Measurements from ENCODE around the gene PPP1R12C.

PPP1R12C gene

DNA sequence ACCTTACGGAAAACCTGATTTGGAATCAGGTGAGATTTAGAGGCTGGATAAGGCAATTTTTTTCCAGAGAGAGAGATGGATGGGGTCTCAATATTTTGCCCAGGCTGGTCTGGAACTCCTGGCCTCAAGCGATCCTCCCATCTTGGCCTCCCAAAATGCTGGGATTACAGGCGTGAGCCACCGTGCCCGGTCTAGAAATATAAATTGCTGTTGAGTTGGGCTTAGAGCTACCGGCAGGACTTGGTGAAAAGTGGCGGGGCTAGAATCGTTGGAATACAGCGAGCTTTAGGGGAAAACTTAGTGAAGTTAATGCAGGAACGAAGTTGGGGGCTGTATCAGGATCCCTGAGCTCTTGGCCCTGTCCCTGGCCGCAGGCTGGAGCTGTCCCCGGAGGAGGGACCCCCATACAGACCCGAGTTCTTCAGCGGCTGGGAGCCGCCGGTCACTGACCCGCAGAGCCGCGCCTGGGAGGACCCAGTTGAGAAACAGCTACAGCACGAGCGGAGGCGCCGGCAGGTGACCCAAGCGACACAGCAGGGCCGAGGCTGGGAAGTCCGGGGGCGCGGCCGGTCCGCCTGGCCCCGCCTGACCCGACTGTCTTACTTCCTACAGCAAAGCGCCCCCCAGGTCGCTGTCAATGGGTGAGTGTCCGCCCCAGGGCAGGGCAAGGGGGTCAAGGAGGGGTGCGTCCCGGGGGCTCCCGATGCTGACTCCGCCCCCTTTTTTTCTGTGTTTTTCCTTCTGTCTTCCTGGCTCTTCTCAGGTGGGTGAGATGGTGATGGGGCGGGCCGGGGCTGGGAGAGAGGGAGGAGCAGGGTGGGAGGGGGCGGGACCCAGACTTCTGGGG is 34.2 kb downstream of the PPP1R12C start:
- ATAC-seq (ENCODE audit: low read depth), result no peak
- Mint-ChIP-seq H3K9me3 (peaks cover 5% of the 10 kb centered on the region), H3K4me3 (no peak overlapping the region), H3K27me3 (peaks cover 42% of the 10 kb centered on the region), H3K4me1 (peaks cover 28% of the 10 kb centered on the region), H3K36me3 (peaks cover 4% of the 10 kb centered on the region), H3K27ac (no peak overlapping the region)
- no peak for DNase-seq (ENCODE audit: low spot score in 2 of 2)

DNA sequence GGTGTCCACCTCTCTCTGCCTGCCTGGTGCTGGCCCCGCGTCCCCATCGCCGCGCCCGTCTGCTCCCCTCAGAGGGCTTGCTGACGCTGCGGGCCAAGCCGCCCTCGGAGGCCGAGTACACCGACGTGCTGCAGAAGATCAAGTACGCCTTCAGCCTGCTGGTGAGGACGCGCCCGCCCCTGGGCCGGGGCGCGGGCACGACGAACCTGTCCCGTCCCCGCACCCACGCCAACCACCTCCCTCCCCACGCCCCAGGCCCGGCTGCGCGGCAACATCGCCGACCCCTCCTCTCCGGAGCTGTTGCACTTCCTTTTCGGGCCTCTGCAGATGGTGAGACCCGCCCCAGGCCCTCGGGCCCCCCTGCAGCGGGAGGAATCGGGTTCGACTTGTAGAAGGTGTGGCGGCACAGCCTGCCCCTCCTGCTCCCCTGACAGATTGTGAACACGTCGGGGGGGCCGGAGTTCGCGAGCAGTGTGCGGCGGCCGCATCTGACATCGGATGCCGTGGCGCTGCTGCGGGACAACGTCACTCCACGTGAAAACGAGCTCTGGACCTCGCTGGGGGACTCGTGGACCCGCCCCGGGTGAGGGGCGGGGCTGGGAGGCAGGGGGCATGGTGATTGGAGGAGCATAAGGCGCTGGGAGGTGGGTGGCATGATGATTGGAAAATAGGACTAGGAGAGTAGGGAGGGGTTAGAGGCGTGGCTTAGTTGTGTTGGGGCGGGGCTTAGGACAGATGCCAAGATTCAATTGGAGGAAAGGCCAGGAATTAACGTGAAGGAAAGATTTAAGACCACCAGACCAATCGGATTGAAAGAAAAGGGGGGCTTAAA is 35.2 kb downstream of the PPP1R12C start:
- peaks cover 40% of the 10 kb centered on the region for H3K27me3 Mint-ChIP-seq
- peaks cover 3% of the 10 kb centered on the region for H3K36me3 Mint-ChIP-seq
- no peak for ATAC-seq (ENCODE audit: low read depth)
- peak overlapping the region; percentile 80 for H3K4me3 Mint-ChIP-seq
- H3K27ac Mint-ChIP-seq, result no peak overlapping the region
- no peak for DNase-seq (ENCODE audit: low spot score in 2 of 2)
- H3K9me3 Mint-ChIP-seq, result peaks cover 5% of the 10 kb centered on the region
- H3K4me1 Mint-ChIP-seq, result peaks cover 21% of the 10 kb centered on the region

DNA sequence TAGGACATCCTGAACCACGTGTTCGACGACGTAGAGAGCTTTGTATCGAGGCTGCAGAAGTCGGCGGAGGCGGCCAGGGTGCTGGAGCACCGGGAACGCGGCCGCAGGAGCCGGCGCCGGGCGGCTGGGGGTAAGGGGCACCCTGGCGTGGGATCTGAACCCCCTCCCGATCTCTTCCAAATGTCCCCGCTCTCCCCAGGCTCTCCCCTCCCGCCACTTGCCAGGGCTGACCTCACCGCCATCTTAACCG is 35.7 kb downstream of the PPP1R12C start:
- peaks cover 20% of the 10 kb centered on the region for H3K4me1 Mint-ChIP-seq
- no peak for ATAC-seq (ENCODE audit: low read depth)
- DNase-seq (ENCODE audit: low spot score in 2 of 2), result no peak
- H3K9me3 Mint-ChIP-seq, result peaks cover 5% of the 10 kb centered on the region
- H3K36me3 Mint-ChIP-seq, result peaks cover 3% of the 10 kb centered on the region
- no peak overlapping the region for H3K27ac Mint-ChIP-seq
- peak overlapping the region; percentile 80 for H3K4me3 Mint-ChIP-seq
- H3K27me3 Mint-ChIP-seq, result peaks cover 45% of the 10 kb centered on the region

- Mint-ChIP-seq H3K36me3 (peaks cover 3% of the 10 kb centered on the region), H3K27ac (no peak overlapping the region), H3K9me3 (peaks cover 5% of the 10 kb centered on the region), H3K27me3 (peaks cover 49% of the 10 kb centered on the region), H3K4me1 (peaks cover 20% of the 10 kb centered on the region), H3K4me3 (peak overlapping the region; percentile 80)
- peak; percentile 78 for ATAC-seq (ENCODE audit: low read depth)
- DNase-seq (ENCODE audit: low spot score in 2 of 2), result peak; percentile 74 to 80
Observed at GRCh38 chr19:55080968-55081769, 36.3 kb downstream of the PPP1R12C start.

DNA sequence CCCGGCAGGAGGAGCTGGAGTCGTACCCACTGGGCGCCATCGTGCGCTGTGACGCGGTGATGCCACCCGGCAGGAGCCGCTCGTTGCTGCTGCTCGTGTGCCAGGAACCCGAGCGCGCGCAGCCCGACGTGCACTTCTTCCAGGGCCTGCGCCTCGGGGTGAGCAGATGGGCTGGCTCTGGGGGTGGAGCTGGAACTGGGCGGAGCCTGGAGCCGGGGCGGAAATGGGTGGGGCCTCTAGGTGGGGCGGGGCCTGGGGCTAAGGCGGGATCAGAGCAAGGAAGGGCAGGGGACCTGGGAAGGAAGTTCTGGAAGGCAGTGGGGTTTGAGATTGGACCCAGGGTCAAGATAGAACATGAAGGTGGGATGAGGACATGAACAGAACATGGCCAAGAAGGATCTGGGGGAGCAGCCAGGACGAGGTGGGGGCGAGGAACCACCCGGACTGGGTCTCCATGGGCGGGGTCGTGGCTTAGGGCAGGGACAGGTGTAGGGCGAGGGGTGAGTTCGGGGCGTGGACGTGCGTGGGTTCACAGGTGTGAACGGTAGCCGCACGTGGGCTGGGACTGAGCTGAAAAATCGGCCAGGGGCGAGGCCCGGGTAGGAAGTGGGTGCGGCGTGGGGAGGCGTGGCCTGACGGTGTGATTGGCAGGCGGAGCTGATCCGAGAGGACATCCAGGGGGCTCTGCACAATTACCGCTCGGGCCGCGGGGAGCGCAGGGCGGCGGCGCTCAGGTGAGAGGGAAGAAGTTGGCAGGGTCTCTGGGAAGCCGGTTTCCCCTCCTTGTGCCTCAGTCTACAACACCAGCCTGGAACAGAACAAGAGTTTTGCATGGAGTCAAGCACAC is 37.1 kb downstream of the PPP1R12C start:
- Mint-ChIP-seq H3K9me3 (peaks cover 5% of the 10 kb centered on the region), H3K36me3 (peaks cover 3% of the 10 kb centered on the region), H3K27me3 (peaks cover 53% of the 10 kb centered on the region), H3K4me3 (peak overlapping the region; percentile 80), H3K27ac (no peak overlapping the region), H3K4me1 (peaks cover 22% of the 10 kb centered on the region)
- ATAC-seq (ENCODE audit: low read depth) (peak; percentile 48), DNase-seq (ENCODE audit: low spot score in 2 of 2) (peak in 1 of 2 donors; percentile 52)

DNA sequence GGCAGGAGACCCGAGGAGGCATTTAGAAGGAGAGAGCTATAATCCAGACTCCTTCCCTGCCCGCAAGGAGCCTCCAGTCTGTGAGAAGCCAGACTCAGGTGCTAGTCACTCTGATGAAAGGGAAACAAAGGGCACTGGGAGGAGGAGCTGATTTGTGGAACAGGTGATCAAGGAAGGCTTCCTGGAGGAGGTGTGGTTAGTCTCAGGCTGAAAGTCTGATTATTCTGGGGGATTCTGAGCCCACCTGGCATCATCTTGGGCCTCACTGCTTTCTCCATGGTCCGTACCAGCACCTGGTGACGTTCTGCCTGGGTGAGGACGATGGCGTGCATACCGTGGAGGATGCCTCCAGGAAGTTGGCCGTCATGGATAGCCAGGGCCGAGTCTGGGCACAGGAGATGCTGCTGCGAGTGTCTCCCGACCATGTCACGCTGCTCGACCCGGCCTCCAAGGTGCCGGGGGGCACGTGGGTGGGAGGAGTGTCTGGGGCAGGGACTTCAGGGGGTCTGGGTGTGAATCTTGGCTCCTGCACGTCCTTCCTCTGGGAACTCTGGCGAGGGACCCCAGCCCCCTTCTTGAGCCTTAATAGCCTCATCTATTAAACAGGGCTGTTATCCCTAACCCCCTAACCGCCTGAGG is 37.9 kb downstream of the PPP1R12C start:
- Mint-ChIP-seq H3K27me3 (peaks cover 55% of the 10 kb centered on the region), H3K9me3 (peaks cover 5% of the 10 kb centered on the region), H3K4me1 (peaks cover 22% of the 10 kb centered on the region), H3K27ac (no peak overlapping the region), H3K4me3 (peak overlapping the region; percentile 80), H3K36me3 (peaks cover 3% of the 10 kb centered on the region)
- DNase-seq (ENCODE audit: low spot score in 2 of 2) (no peak), ATAC-seq (ENCODE audit: low read depth) (no peak)

GRCh38 chr19:55078996-55079395 is 38.4 kb downstream of the PPP1R12C start:
- H3K4me3 Mint-ChIP-seq, result peak overlapping the region; percentile 21
- H3K27me3 Mint-ChIP-seq, result peaks cover 55% of the 10 kb centered on the region
- peaks cover 3% of the 10 kb centered on the region for H3K36me3 Mint-ChIP-seq
- H3K27ac Mint-ChIP-seq, result no peak overlapping the region
- H3K4me1 Mint-ChIP-seq, result peaks cover 22% of the 10 kb centered on the region
- peaks cover 5% of the 10 kb centered on the region for H3K9me3 Mint-ChIP-seq
- ATAC-seq (ENCODE audit: low read depth), result no peak
- DNase-seq (ENCODE audit: low spot score in 2 of 2), result no peak

DNA sequence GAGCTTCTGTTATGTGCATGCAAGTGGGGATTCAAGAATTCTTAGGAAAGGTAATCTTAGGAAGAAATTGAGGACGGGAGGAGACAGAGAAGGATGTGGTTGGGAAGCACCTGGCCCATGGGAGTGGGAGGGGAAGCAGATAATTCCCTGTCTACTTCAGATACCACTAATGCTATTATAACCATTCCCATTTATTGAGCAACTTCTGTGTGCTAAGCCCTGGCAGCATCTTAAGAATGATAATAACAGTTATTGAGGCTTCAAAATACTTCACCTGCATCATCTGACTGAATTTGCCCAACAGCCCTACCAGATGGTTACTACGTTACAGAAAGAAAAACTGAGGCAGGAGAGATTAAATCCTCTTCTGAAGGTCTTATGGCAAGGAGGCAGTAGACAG is 40.3 kb downstream of the PPP1R12C start:
- Mint-ChIP-seq H3K36me3 (peaks cover 3% of the 10 kb centered on the region), H3K27ac (no peak overlapping the region), H3K27me3 (peaks cover 52% of the 10 kb centered on the region), H3K4me3 (no peak overlapping the region), H3K9me3 (peaks cover 3% of the 10 kb centered on the region), H3K4me1 (peaks cover 16% of the 10 kb centered on the region)
- no peak for DNase-seq (ENCODE audit: low spot score in 2 of 2)
- no peak for ATAC-seq (ENCODE audit: low read depth)

GRCh38 chr19:55076321-55076720 is 41.1 kb downstream of the PPP1R12C start:
- H3K9me3 Mint-ChIP-seq, result peaks cover 3% of the 10 kb centered on the region
- H3K27me3 Mint-ChIP-seq, result peaks cover 50% of the 10 kb centered on the region
- DNase-seq (ENCODE audit: low spot score in 2 of 2), result no peak
- no peak overlapping the region for H3K4me3 Mint-ChIP-seq
- peaks cover 3% of the 10 kb centered on the region for H3K36me3 Mint-ChIP-seq
- H3K27ac Mint-ChIP-seq, result no peak overlapping the region
- peaks cover 16% of the 10 kb centered on the region for H3K4me1 Mint-ChIP-seq
- ATAC-seq (ENCODE audit: low read depth), result no peak

DNA sequence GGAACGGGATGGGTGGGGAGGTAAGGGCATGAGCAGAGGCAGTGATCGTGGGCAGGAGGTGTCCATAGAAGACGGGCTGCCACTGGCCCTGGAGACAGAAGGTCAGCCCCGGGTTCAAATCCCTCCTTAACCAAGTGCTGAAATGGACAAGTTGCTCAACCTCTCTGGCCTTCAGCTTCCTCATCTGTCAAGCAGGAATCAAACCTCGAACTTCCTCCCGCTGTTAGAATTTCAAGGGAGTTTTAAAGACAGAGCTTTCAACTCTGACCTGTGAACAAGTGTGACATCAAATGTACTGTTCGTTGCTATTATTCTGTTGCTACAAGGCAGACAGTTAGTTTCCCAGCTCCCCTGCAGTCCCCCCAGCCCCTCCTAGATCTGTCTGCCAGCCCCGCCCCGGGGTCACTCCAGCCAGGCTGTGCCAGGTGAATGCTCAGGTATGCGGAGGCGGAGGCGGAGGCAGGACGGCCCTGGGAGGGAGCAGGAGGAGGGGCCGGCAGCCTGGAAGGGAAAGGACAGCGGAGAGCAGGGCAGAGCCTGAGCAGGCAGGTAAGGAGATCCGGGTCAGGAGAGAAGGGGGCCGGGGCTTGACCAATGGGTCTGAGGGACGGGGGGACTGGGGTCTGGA is 42.0 kb downstream of the PPP1R12C start, which contains the start of gene EPS8L1:
Gene EPS8L1 (plus strand): TSS at position 499 of the 628 bp plus-strand sequence. CDS start 576 bp downstream, outside the sequence.
- no peak for ATAC-seq (ENCODE audit: low read depth)

GRCh38 chr19:55071913-55072312 is 45.5 kb downstream of the PPP1R12C start:
- H3K4me1 Mint-ChIP-seq, result peaks cover 10% of the 10 kb centered on the region
- H3K27me3 Mint-ChIP-seq, result peaks cover 45% of the 10 kb centered on the region
- ATAC-seq (ENCODE audit: low read depth) (no peak), DNase-seq (ENCODE audit: low spot score in 2 of 2) (no peak)
- no peak overlapping the region for H3K4me3 Mint-ChIP-seq
- H3K27ac Mint-ChIP-seq, result no peak overlapping the region
- no peaks in the 10 kb centered on the region for H3K9me3 Mint-ChIP-seq
- H3K36me3 Mint-ChIP-seq, result peaks cover 2% of the 10 kb centered on the region

More for the DNA sequence above, 42.0 kb downstream of the PPP1R12C start, which contains the start of gene EPS8L1:
- peaks cover 46% of the 10 kb centered on the region for H3K27me3 Mint-ChIP-seq
- no peak for DNase-seq (ENCODE audit: low spot score in 2 of 2)
- H3K9me3 Mint-ChIP-seq, result peaks cover 3% of the 10 kb centered on the region
- no peak within 1 kb of the TSS for H3K4me3 Mint-ChIP-seq
- peaks cover 3% of the 10 kb centered on the region for H3K36me3 Mint-ChIP-seq
- peaks cover 8% of the 10 kb centered on the region for H3K4me1 Mint-ChIP-seq
- H3K27ac Mint-ChIP-seq, result no peak within 1 kb of the TSS

GRCh38 chr19:55071129-55071502 is 46.3 kb downstream of the PPP1R12C start:
- Mint-ChIP-seq H3K36me3 (peaks cover 2% of the 10 kb centered on the region), H3K27me3 (peaks cover 45% of the 10 kb centered on the region), H3K9me3 (peaks cover 4% of the 10 kb centered on the region), H3K4me3 (no peak overlapping the region), H3K4me1 (peaks cover 10% of the 10 kb centered on the region), H3K27ac (no peak overlapping the region)
- ATAC-seq (ENCODE audit: low read depth) (no peak), DNase-seq (ENCODE audit: low spot score in 2 of 2) (no peak)

Data from memory B cell (primary cell).